ENCODE results near the gene TBC1D5.

Gene TBC1D5

DNA sequence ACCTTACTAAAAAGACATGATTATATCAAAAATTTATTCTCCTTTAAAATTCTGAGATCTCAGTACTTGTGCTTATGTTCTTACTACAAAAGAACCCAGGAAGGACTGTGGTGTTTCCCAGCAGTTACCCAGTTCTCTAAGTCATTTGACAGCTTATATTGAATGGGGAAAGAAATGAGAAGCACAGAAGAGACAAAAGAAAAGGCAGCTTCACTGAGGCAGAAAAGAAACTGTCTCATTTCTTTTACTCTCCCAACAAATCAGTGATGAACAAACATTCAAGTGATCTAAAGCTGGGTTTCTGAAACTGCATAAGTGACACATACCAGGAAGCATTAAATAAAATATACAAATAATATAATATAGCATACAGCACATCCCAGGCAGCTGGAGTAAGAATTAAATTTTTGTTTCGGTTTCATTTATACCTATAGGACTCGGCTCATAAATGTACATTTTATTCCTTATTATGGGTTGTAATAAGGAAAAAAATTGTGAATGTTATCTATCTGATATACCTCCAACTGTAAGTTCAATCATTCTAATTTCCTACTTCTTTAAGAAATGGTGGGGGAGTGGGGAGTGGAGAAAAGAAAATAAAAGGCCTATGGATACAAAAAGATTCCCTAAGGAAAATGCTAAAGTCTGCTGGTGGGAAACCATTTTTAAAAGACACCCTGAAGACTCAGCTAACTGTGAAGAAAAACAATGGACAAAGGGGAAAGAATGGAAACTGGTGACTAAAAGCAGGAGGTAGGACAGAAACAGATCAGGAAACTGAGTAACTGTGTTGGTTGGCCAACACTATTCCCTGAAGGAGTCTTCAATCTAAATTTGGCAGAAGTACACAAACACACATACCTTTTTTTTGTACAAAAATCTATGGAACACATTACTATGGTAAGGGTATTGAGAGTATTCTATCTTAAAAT is 156.8 kb downstream of the TBC1D5 start:
- no peak for DNase-seq (ENCODE audit: low spot score)

DNA sequence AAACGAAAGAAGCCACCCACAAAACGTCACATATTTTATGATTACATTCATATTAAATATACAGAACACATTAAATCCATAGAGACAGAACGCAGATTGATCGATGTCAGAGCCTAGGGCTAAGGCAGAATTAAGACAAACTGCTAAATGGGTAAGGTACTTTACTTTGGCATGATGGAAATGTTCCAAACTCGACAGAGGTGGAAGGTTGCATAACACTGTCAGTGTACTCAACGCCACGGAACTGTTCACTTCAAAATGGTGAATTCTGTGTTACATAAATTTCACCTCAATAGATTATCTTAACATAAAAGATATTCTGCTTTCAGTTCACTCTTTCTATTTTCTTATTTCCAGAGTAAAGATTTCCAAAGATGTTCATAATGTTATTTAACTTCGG is 158.4 kb downstream of the TBC1D5 start:
- DNase-seq (ENCODE audit: low spot score) = no peak

- DNase-seq (ENCODE audit: low spot score) = no peak
These were observed 158.9 kb downstream of the TBC1D5 start for GRCh38 chr3:17583530-17583929.

GRCh38 chr3:17581421-17582080 is 160.9 kb downstream of the TBC1D5 start:
- DNase-seq (ENCODE audit: low spot score) = no peak

GRCh38 chr3:17580901-17581300 is 161.5 kb downstream of the TBC1D5 start:
- no peak for DNase-seq (ENCODE audit: low spot score)

DNA sequence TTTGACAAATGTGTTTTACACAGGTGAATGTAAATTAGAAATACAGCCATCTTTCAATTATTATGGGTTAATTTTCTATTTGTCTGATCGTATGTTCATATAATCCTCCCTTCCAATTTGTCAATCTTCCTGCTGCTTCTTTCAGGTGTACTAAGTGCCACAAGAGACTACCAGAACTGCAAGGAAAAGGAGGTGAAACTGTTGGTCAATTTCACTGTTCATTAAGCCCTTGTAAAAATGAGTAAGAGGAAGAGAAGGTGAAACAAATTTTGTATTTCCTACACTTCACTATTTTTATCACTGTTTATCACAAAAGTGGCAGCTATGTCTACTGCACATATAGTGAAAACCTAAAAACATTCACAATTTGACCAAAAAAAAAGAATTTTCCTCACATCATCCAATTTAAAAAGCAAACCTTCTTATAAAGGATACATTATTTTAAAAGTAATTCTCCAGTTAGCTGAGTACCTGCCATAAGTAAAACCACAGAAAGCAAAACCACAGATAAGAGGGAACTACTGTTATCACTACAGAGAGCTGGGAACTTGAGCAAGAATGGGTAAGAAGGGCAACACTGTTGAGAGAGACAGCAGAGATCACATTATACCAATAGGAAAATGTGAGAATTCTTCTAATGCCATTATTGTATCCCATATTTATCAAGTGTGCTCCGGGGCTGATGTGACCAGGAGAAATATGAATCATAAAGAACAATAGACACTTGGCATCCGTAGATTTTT is 163.0 kb downstream of the TBC1D5 start:
- peak; percentile 13 for DNase-seq (ENCODE audit: low spot score)

DNA sequence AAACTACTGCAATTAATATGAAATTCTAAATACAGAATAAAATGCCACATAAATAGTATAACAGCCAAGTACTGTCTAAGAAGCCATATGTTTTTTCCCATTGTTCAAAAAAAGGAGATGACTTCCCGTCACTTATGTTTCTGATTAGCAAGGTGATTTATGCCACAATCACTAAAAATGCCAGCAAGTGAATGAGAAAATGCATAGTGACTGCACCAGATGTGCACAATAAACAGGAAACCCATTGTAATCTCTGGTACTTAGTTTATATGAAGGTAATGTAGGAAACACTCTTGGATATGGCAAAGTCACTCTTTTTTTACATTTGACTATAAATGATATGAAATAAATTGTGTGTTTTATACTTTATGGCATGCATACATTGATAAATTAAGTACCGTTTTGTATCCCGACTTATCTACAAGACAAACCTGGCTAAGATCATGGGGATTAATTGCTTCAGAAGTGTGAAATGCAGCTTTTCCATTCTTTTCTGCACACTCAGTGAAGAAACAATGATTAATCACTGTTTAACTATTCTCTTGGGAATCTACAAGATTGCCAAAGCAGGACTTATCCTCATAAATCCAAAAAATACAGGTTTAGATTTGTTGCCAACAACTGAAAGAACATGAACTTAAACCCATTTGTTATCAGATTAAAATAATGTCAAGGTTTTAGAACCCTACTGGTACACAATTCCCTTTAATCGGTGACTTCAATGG is 164.5 kb downstream of the TBC1D5 start:
- DNase-seq (ENCODE audit: low spot score) = no peak

DNA sequence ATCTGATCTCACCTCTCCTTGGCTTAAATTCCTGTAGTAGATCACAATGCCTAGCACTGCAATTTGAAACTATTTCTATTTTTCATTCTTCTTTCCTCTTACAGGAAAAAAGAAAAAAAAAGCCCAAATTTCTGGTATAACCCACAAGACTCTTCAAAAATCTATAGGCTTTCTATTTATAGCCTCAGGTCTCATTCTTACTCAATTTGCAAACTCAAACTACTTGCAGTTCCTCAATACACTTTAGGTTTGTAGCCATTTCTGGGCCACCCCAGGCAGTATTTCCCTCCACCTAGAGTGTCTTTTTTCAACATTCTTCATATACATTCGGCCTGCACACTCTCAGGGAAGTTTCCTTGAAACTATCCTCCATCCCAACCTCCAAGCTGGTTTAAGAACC is 169.0 kb downstream of the TBC1D5 start:
- no peak for DNase-seq (ENCODE audit: low spot score)

- no peak for DNase-seq (ENCODE audit: low spot score)
These were observed 170.7 kb downstream of the TBC1D5 start for GRCh38 chr3:17571686-17572085.

DNA sequence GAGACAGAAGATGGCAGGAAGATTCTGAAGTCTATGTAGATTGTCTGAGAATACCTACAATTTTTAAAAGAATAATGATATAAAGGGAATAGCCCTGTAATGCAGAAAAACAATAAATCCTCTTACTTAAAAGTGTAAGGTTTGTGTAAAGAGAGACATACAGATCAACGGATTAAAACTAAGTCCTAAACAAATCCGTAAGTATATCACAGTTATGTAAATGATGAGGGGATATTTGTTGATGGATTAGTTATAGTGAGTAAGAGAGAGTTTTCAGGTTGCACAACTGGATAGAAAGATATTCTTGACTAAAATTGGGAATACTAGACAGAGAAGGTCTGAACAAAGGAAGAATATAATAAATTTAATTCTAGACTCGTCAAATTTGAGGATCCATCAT is 179.6 kb downstream of the TBC1D5 start:
- DNase-seq (ENCODE audit: low spot score) = no peak

GRCh38 chr3:17558565-17558964 is 183.9 kb downstream of the TBC1D5 start:
- no peak for DNase-seq (ENCODE audit: low spot score)

DNA sequence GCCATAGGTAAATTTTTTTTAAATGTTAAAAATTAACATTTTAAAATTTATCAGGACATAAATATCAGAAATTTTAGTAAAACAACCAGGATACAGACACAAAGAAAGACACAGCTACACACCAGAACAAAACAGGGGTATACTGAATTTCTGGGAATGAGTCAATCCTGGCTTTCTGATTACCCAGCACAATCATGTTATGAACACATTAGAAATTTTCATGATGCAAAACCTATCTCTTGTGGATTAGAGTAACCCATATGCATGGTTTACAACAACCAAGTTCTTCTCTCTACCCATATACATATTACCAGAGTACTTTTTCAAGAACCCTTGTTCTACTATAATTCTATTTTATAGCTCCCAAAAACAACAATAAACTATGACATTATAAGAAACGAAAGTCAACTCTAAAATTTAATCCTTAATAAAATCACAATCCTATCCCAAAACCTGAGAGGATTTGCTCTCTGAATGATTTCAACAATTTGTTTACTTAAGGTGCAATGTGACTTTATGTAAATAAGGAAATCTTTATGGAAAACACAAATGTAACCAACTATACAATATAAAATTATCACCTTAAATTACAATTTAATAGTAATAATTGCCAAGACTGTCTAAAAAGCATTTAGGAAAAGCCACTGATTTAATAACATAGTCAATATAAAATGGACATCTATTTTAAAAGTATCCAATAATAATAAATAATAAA is 184.5 kb downstream of the TBC1D5 start:
- no peak for DNase-seq (ENCODE audit: low spot score)

GRCh38 chr3:17555525-17555924 is 186.9 kb downstream of the TBC1D5 start:
- DNase-seq (ENCODE audit: low spot score) = no peak

DNA sequence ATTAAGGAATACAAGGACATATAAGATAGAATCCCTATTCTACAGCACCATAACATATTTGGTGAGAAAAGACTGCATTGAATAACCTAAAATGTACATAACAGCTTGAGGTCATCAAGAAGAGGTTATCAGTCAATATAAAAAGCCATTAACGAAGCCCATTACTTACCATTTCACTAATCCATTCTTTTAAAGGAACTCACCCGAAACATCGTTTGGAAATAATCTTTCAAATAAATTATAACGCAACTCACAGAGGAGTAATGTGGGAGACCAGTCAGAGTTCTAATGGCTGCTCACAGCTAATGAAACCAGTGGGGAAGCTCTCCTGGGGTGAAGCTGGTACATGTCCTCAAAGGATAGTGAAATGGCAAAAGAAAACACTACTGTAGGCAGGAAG is 188.4 kb downstream of the TBC1D5 start:
- DNase-seq (ENCODE audit: low spot score) = no peak

- no peak for DNase-seq (ENCODE audit: low spot score)
These were observed 189.4 kb downstream of the TBC1D5 start for GRCh38 chr3:17553080-17553479.

- no peak for DNase-seq (ENCODE audit: low spot score)
These were observed 190.1 kb downstream of the TBC1D5 start for GRCh38 chr3:17552351-17552750.

GRCh38 chr3:17551895-17552294 is 190.5 kb downstream of the TBC1D5 start:
- DNase-seq (ENCODE audit: low spot score) = no peak

DNA sequence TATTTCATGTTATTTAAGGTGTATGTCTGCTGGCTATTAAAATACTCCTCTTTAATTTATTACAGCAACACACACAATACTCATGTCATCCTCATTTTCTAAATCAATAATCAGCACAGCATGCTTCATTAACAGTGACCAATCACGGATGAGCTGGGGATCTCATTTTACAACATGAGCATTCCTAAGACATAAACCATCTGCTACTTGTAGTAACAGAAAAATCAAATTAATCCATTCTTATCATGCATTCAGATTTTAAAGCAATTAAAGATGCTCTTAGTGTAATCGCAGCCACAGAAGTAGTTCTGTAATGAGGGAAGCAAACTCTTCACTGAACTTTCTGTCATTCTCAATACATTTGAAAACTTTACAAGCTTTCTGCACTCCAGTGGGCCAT is 191.1 kb downstream of the TBC1D5 start:
- no peak for DNase-seq (ENCODE audit: low spot score)

- DNase-seq (ENCODE audit: low spot score) = no peak
These were observed 191.8 kb downstream of the TBC1D5 start for GRCh38 chr3:17550624-17551023.

GRCh38 chr3:17546500-17547255 is 195.8 kb downstream of the TBC1D5 start:
- no peak for DNase-seq (ENCODE audit: low spot score)

DNA sequence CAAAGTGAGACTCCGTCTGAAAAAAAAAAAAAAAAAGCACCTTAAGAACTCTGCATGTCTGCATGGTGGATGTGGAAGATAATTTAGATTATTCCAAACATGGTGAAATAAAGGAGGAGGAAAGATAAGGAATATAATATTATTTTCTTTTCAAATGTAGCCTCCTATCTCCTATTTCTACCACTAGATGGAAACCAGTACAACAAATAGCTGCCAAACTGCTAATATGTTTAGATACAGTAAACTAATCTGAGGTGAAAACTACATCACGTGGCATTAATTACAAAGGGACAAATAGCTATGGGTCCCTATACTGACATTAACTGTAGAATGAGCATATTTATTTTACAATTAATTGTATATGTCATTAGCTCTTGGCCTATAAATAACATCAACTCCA is 197.8 kb downstream of the TBC1D5 start:
- DNase-seq (ENCODE audit: low spot score) = peak; percentile 5

All from NAMALWA (cell line).